Measurements from ENCODE around the gene TMEM147.

TMEM147 gene

DNA sequence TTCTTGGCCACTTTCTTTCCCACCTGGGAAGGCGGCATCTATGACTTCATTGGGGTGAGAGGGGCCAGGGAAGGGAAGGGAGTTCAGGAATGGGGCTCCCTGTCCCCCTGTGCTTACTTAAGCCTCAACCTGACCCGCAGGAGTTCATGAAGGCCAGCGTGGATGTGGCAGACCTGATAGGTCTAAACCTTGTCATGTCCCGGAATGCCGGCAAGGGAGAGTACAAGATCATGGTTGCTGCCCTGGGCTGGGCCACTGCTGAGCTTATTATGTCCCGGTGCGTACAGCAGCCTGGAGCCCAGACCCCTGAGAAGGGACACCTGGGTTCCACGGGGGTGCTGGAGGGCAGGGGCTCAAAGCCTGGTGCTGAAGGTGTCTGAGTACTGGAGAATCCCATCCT lies 1.1 kb downstream of the TMEM147 start:
- no peak for DNase-seq (ENCODE audit: low read depth, low spot score)

DNA sequence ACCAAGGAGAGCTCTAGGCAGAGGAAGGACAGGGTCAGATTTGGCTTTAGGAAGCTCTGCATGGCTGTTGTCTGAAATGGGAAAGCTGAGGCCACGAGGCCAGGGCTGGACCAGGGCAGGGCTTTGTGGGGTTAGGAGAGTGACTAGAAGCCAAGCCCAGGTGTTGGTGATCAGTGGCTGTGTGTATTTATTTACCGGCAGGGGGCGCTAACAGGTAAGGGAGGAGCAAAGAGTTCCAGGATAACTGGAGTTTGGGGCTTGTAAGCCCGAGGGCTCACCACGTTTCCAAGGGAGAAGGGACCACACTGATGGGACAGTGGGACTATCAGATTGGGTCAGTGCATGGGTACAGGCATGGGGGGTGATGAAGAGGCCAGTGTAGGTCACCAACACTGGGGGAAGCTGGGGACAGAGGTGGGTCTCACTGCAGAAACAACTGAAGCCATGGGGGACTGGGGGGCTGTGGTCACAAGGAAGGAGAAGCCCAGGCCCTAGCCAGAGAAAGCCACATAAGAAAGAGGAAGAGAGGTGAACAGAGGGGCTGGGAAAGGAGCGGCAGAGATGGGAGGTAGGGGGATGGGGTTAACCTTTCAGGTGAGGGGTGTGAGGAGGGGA lies 3.9 kb downstream of the TMEM147 start:
- DNase-seq (ENCODE audit: low read depth, low spot score) = no peak

DNA sequence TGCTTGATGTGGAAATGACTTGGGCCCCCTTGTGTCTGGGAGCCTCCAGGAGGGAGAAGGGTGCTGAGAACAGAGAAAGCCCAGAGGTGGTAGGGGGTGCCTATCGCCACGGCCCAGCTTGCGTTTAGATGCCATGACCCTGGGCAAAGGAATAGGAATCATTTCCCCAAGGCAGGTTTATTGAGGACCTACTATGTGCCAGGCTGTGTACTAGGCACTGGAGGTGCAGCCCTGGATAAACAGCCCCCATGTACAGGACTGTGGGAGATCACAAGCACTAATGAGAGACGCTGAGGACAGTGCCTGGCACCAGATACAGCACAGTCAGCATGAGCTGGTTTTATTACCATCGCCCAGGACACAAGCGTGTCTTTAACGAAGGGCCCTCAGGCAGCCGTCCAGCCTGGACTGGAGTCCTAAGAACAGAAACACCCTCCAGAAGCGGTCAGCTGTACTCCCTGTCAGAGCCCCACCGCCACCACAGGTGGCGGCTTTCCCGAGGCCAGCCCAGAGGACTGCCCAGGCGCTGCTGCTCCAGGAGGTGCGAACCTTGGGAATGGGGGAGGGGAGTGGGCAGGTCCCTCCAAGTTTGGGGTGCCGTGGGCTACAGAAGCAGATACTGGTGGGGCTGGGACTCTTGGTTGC lies 4.6 kb downstream of the TMEM147 start:
- no peak for DNase-seq (ENCODE audit: low read depth, low spot score)

DNA sequence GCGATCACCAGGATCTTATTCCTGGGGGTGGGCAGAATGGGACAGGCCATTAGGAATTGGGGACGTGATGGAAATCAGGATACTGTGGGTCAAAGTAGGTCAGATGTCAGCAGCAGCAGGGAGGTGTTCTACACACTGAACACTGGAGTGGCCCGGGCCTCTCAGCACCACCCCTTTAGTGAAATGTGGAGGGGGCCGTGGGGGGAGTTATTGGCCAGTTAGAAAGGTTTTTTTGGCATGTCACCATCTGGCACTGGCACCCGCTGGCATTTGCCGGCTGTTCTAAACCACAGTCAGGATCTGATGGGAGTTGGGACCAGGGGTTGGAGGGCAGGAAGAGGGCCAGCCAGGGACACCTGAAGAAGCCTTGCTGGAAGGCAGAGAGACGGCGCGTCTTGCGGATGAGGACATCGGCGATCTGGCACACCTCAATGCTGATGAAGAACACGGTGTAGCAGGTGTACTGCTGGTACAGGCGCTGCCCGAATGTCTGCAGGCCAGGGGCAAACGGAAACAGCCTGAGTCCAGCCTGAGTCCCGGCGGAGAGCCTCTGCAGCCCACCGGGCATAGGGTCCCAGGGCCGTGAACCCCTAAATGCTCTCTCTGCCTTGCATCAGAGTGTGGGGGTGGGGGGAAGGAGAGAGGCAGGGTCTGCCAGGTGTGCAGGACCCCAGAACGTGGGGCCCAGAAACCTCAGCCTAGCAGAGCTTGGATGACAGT lies 5.8 kb downstream of the TMEM147 start:
- DNase-seq (ENCODE audit: low read depth, low spot score) = no peak

DNA sequence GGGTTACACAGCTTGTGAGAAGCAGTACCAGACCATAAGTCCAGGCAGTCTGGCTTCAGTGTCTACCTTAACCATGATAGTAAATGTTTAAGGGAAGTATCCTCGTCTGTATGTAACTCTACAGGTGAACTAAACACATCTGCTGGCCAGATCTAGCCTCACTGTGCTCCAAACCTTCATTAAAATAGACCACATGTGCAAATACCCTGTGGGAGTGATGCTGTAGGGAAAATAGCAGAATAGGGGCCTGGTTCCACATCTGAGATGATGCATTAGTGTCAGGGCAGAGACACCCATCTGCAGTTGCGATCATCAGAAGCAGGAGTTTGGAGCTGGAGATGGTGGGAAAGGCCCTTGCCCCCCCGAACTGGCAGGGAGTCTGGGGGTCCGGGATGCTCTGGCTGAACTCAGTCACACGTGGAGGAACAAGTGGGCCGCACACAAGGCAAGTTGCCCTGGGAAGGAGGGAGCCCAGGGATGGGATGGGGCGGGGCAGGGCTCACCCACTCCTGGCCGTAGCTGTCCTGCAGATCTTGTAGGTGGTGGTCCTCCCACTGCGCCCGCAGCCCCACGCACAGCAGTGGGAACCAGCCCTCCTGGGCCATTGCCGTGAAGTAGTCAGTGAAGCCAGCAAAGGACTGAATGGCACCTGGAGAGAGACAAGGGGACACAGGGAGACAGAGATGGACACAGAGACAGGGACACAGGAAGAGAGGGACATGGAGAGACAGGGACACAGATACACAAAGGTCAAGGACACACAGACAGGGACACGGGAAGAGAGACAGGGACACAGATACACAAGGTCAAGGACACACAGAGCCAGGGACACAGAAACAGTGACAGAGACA lies 7.3 kb downstream of the TMEM147 start:
- DNase-seq (ENCODE audit: low read depth, low spot score) = no peak

DNA sequence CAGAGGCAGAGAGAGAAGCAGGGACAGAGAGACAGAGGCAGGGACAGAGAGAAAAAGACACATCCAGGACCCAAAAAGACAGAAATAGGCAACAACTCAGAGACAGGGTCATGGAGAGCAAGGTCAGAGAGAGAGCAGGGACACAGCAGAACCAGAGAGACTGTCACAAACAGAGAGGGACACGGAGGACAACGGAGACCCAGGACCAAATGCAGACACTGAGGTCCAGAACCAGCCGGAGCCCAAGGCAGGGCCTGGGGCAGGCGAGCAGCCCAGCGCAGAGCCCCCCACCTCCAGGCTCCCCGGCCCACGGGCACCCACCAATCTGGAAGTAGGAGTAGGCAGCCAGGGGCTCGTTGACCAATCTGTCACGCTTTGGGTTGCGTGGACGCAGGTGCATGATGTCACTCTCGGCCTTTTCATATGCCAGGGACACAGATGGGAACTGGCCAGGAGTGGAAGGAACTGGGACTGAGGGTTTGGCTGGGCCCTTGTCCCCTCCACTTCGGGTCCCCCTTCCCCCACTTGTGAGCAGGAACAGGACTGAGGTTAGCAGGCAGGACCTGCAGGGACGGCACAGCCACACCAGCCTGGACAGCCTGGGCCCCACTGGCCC lies 8.1 kb downstream of the TMEM147 start:
- no peak for DNase-seq (ENCODE audit: low read depth, low spot score)

DNA sequence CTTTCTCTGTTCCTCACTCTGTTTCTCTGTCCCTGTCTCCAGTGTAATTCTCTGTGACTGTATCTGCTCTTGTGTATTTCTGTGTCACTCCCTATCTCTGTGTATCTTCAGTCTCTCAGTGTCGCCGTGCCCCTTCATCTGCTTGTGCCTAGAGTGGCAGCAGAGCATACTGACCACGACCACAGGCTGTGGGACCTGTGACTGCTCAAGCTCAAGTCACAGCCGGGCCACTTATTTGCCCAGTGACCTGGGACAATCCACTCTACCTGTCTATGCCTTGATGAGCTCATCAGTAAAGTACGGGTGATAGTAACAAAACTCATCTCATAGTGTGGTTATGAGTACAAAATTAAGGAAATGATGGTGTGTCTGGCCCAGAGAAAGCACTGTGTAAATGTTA lies 8.7 kb downstream of the TMEM147 start:
- no peak for DNase-seq (ENCODE audit: low read depth, low spot score)

DNA sequence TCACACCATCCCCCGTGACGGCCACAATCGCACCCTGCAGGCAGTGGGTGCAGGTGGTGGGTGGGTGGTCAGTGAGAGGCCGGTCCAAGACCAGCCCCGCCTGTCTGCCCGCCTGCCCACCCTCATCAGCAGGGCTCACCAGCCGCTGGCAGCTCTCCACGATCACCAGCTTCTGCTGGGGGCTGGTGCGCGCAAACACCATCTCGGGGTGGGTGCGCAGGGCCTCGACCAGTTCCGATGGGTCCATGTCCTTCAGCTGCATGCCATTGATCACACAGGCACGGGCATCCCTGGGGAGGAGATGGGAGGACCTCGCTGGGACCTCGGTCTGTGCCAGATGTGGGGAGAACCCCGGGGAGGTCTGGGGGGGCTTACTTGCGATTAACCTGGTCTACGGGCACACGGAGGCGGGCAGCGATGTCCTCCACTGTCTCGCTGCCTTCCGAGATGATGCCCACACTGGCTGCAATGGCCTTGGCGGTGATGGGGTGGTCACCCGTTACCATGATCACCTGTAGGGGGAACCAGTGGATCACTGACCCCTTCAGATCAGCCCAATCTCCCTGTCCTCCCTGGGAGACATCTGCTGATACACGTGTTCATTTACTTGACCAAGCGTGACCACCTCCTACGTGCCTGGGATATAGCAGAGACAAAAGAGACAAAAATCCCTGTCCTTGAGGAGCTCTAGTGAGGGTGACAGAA lies 10.0 kb downstream of the TMEM147 start:
- DNase-seq (ENCODE audit: low read depth, low spot score) = no peak

DNA sequence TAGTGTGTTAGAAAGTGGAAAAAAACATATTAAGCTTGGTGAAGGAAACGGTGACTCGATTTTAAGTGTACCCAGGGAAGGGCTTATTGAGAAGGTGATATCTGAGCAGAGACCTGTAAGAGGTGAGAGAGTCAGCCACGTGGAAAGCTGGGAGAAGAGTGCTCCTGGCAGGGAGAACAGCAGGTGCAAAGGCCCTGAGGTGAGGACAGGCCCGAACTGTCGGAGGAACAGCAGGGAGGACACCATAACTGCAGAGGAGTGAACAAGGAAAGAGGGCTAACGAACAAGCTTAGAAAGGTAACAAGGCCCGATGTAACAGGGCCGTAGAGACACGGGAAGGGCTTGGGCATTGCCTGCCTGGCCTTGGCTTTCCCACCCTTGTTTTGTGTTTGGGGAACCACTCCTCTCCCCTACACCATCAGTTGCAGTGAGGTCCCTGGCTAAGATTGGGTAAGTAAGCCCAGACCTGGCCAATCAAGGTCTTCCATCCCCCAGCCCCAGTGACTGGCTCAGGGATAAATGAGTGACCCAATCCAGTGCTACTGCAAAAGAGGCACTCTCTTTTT lies 10.7 kb downstream of the TMEM147 start:
- DNase-seq (ENCODE audit: low read depth, low spot score) = no peak

DNA sequence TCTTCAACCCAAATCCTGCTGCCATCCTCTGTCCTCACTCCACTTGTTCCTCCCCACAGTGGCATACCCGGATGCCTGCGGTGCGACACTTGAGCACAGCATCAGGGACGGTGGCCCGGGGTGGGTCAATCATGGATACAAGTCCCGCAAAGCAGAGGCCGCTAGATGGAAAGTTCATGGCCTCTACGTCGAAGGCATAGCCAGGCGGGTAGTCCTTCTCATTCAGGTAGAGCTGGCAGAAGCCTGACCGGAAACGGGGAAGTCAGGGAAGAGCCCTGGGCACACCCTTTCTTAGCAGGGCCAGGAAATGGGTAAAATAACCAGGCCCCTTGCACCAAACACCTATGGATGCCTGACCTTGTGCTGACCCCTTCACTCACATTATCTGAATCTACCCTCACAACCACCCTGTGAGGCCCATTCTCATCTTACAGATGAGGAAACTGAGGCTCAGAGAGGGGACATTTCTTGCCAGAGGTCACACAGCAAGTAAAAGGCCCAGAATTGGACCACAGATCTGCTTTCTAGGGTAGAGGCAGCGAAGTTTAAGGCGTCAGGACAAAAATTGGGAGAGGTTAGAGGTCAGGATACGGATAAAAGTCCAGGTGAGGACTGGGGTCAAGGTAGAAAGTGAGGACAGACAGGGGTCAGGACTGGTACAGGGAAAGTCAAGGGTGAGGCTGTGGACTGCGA lies 11.6 kb downstream of the TMEM147 start:
- DNase-seq (ENCODE audit: low read depth, low spot score) = no peak

DNA sequence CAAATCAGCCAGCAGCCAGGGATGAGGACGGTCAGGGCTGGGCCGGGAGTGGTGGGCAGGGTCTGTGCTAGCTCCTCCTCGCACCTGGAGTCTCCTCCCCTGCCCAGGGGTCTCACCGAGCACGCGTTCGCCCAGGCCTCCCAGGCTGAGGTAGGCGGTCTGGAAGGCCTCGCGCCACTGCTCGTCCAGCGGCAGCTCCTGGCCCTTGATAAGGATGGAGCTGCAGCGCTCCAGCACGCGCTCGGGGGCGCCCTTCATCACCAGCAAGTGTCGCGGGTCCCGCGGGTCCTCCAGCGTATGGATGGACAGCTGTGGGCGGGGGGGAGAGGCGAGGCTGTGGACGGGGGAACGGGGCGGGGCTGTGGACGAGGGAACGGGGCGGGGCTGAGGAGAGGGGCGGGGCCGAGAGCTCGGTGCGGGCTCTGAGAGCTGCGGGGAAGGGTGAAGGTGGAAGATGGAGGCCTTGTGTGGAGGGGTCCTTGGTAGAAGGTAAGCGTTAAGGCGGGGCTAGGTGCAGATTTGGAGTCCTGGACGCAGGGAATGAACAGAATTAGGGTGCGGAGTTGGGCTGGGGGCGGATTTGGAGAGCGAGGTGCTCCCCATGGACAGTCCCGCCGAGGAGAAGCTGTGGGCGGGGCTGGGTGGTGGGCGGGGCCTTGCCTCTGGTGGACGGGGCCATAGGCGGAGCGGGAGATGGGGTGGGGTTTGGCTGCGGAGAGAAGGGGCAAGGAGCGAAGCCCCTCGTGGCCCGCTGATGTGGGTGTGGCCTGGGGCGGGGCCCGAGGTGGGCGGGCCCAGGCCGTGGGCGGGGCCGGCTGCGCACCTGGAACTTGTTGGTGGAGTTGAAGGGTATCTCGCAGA lies 12.3 kb downstream of the TMEM147 start:
- no peak for DNase-seq (ENCODE audit: low read depth, low spot score)

DNA sequence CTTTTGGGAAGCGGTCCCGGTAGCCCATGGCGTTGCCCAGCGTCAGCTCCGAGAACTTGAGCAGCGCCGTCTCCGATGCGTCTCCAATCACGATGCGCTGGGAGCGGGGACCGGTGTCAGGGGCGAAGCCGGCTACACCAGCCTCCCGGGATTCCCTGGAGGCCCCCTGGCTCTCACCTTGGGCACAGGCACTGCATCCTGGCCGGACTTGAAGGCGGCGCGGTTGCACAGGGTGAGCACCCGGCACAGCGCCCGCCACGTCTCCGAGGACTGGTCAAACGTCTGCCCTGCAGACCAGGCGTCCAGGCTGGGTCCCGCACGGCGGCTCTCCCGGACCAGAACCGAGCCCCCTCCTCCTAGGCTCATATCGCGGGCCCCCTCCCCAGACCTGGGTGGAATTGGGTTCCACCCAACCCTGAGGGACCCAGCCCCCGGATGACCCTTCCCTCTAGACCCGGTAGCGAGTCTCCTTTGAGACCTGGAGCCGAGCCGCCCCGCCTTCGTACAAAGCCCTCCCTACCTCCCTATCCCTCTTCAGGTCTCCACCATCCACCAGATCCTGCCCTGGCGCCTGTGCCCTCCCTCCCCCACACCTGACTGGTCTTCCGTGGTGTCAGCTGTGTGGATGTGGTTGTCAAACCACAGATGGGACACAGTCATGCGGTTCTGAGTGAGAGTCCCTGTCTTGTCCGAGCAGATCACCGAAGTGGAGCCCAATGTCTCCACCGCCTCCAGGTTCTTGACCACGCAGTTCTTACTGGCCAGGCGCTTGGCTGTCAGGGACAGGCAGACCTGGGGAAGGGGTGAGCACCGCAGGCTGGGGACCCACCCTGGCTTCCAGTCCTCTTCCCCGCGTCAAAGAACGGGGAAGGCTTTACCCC lies 13.2 kb downstream of the TMEM147 start:
- DNase-seq (ENCODE audit: low read depth, low spot score) = no peak

DNA sequence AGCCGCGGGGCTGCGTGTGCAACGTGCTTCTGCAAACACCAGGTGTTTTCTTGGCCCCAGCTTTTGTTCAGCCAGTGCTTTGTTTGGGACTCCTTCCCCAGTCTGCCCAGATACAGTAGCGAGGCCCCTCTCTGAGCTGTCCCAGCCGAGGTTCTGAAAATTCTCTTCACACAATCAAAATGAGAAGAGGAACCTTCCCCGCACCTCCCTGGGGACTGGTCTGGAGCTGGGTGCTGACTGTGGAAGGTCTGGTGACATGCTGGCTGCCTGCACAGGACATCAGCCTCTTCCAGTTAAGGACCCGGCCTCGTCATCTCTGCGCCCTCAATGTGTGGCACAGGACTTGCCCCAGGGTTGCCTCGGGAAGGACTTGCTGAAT lies 13.8 kb downstream of the TMEM147 start:
- no peak for DNase-seq (ENCODE audit: low read depth, low spot score)

DNA sequence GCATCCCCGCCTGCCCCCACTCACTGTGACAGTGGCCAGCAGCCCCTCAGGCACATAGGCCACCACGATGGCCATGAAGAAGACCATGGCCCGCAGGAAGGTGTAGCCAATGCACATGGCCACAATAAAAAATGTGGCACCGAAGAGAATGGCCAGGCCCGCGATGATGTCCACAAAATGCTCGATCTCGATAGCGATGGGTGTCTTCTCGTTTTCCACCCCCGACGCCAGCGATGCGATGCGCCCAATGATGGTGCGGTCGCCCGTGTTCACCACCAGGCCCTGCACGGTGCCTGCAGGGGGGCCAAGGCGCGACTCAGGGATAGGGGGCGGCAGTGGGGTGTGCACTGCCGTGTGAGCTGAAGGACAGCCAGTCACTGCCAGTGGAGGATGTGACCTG lies 14.4 kb downstream of the TMEM147 start:
- no peak for DNase-seq (ENCODE audit: low read depth, low spot score)

DNA sequence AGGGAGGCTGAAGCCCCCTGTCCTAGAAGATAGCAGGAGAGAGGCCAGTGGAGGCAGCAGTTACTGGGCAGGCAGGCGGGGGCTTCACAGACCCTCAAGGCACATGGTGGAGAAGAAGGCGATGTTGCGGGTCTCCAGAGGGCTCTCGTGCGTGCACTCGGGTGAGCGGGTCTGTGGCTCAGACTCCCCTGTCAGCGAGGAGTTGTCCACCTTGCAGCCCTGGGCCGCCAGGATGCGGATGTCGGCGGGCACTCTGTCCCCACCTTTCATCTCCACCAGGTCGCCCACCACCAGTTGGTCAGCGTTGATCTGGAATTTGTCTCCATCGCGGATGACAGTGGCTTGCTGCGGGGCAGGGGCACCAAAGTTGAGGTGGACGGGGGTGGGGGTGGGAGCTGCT lies 14.8 kb downstream of the TMEM147 start:
- no peak for DNase-seq (ENCODE audit: low read depth, low spot score)

DNA sequence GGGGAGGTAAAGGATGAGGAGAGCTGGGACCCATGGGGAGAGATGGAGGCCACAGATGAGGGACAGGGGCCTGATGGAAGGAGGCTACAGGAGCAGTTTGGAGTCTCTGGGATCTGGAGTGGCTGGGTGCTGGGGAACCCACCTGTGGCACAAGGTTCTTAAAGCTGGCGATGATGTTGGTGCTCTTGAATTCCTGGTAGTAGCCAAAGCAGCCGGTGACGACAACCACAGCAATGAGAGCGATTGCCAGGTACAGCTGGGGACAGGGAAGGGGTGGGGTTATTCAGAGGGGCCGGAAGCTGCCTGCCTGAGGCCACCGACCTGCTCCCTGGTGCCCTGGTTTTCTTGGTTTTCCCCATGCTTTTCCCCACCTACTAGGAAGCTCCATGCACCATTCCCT lies 15.3 kb downstream of the TMEM147 start:
- no peak for DNase-seq (ENCODE audit: low read depth, low spot score)

DNA sequence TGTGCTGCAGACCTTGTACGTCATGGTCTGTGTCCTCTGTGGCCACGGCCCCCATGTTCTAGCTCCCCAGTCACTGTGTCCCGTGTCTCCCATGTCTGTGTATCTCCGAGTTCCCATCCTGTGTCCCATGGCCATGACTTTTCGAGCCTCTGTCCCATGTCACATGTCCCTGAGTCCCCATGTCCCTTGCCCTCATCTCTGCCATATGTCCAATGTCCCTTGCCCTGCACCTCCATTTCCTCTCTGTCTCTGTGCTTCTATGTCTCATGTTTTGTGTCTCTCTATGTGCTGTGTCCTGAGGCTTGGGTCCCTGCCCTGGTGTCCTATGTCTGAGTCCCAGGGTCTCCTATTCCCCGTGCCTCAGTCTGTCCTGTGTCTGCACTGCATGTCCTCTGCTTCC lies 16.0 kb downstream of the TMEM147 start:
- DNase-seq (ENCODE audit: low read depth, low spot score) = no peak

DNA sequence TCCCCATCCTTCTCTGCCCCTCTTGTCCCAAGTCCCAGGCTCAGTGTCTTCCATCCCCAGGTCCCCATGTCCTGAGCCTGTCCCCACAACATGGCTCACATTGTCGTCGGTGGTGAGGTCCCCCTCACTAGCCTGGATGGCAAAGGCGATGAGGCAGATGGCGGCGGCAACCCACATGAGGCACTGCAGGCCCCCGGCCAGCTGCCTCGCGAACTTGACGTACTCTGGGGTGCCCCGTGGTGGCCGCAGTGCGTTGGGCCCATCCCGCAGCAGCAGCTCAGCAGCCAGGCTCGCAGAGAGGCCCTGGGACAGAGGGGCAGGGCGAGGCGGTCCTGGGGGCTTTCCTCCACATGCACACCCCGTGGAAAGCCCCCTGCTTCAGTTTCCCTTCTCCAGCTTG lies 16.9 kb downstream of the TMEM147 start:
- no peak for DNase-seq (ENCODE audit: low read depth, low spot score)
